GM12878 (cell line): ENCODE results near the gene PLCD1. TPM values are rescaled to one million over a fixed set of nuclear protein-coding genes. Genes with fewer than 3 reads are reported as not detected.

Experiments used
- BCL11A ChIP-seq: IDR thresholded peaks from 2 replicates; pipeline ENCODE4 v1.6.1; 2011; ENCODE audit warnings: low read depth, low read length
- CHD1 ChIP-seq: IDR thresholded peaks from 2 replicates; pipeline ENCODE4 v1.6.1; 2012; ENCODE audit warnings: low read depth, low read length, improper control_type of control experiment
- EP300 ChIP-seq, 2 experiments: fragments of 150-350 bp in 1 of 2; IDR thresholded peaks; 2 replicates each; pipeline ENCODE4 v1.6.1; 2011 to 2012; ENCODE audit warnings: low read depth in 2 of 2, low read length in 2 of 2, borderline replicate concordance in 1 of 2, improper control_type of control experiment in 1 of 2, inconsistent platforms in 1 of 2; ENCODE audit not compliant: control insufficient read depth in 1 of 2
- GABPA ChIP-seq: IDR thresholded peaks from 2 replicates; pipeline ENCODE4 v1.6.1; 2014; ENCODE audit warnings: antibody characterized with exemption, low read depth, mild to moderate bottlenecking, inconsistent platforms
- MTA2 ChIP-seq: fragments of 450-650 bp; IDR thresholded peaks from 2 replicates; pipeline ENCODE4 v1.6.1; 2016; ENCODE audit warnings: low read depth, mild to moderate bottlenecking, moderate library complexity
- SMC3 ChIP-seq: IDR thresholded peaks from 2 replicates; pipeline ENCODE4 v1.6.1; 2011; ENCODE audit warnings: low read length, improper control_type of control experiment, borderline replicate concordance
- SREBF2 ChIP-seq: IDR thresholded peaks from 2 replicates; pipeline ENCODE4 v1.6.1; 2012; ENCODE audit warnings: mild to moderate bottlenecking, low read length
- TCF12 ChIP-seq: IDR thresholded peaks from 2 replicates; pipeline ENCODE4 v1.6.1; 2011; ENCODE audit warnings: low read depth, mild to moderate bottlenecking, low read length
- TCF7 ChIP-seq: IDR thresholded peaks from 2 replicates; pipeline ENCODE4 v1.6.1; 2014; ENCODE audit warnings: antibody characterized with exemption, borderline replicate concordance
- polyA plus RNA-seq, 11 experiments: library from polyadenylated mRNA; depleted of rRNA in 4 of 11; unstranded in 6 of 11; stranded (reverse) in 5 of 11; fragments of >200 nt; fragmentation: Nextera tagmentation in 4 of 11; fragmentation: Illumina TruSeq in 1 of 11; extraction: Ambion mirVana in 4 of 11; extraction: Trizol in 1 of 11; gene quantifications; 1 replicate in 1 of 11; 2 replicates in 10 of 11; pipeline versions ENCODE4 v1.2.1 to v1.2.3, GENCODE V29; 2011 to 2016; ENCODE audit warnings: inconsistent platforms in 2 of 11, missing spikeins in 2 of 11, low read depth in 1 of 11
- total RNA-seq, 4 experiments: library from RNA; depleted of rRNA in 3 of 4; stranded (reverse); fragments of >200 nt in 3 of 4; fragmentation: Illumina TruSeq in 1 of 4; extraction: Trizol in 1 of 4; gene quantifications; 2 replicates each; pipeline versions ENCODE4 v1.2.1 to v1.2.3, GENCODE V29; 2013 to 2021
- TF ChIP-seq, protein P1 (sequence below): IDR thresholded peaks from 2 replicates; pipeline ENCODE4 v1.6.1; 2012; ENCODE audit warnings: improper control_type of control experiment, low read depth, low read length; ENCODE audit not compliant: insufficient replicate concordance
- TF ChIP-seq, protein P2 (sequence below): fragments of 450-650 bp; IDR thresholded peaks from 2 replicates; pipeline ENCODE4 v1.6.1; 2016; ENCODE audit warnings: mild to moderate bottlenecking
- TF ChIP-seq, protein P3 (sequence below): fragments of 150-350 bp; IDR thresholded peaks from 2 replicates; pipeline ENCODE4 v1.6.1; 2014; ENCODE audit warnings: mild to moderate bottlenecking, low read depth, low read length
- TF ChIP-seq, protein P4 (sequence below): fragments of 450-650 bp; IDR thresholded peaks from 2 replicates; pipeline ENCODE4 v1.6.1; 2016; ENCODE audit warnings: mild to moderate bottlenecking, moderate library complexity, borderline replicate concordance
- TF ChIP-seq, protein P5 (sequence below): fragments of 450-650 bp; conservative IDR thresholded peaks from 2 replicates; pipeline ENCODE4 v1.6.1; 2017; ENCODE audit warnings: mild to moderate bottlenecking, moderate library complexity

PLCD1 gene
- total and polyA plus RNA-seq, 10 of the 15 experiments (the other 5 are each of a cell fraction or from before 2014, with no cell fraction given): 0.20 to 3.9 (median 1.2) TPM; not detected in 1

DNA sequence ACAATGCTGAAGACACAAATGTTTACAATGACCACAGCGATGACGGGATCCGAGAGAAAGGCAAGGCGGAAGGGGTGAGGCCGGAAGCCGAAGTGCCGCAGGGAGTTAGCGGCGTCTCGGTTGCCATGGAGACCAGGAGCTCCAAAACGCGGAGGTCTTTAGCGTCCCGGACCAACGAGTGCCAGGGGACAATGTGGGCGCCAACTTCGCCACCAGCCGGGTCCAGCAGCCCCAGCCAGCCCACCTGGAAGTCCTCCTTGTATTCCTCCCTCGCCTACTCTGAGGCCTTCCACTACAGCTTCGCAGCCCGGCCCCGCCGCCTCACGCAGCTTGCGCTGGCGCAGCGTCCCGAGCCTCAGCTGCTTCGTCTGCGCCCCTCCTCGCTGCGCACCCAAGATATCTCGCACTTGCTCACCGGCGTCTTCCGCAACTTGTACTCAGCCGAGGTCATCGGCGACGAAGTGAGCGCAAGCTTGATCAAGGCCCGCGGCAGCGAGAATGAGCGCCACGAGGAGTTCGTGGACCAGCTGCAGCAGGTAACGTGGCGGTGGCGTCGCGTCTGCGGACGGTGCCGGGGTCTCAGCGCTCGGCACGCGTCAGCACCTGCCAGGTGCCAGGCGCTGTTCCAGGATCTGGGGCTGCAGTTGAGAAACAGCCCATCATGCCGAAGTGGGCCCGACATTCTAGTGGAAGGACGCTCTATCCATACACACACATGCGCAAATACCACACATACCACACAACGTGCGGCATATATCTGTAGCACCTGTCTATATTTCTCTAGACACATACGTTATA, 9.9 kb upstream of the PLCD1 start, which contains the start of gene DLEC1 (continued):
- TF ChIP-seq, protein P1, sequence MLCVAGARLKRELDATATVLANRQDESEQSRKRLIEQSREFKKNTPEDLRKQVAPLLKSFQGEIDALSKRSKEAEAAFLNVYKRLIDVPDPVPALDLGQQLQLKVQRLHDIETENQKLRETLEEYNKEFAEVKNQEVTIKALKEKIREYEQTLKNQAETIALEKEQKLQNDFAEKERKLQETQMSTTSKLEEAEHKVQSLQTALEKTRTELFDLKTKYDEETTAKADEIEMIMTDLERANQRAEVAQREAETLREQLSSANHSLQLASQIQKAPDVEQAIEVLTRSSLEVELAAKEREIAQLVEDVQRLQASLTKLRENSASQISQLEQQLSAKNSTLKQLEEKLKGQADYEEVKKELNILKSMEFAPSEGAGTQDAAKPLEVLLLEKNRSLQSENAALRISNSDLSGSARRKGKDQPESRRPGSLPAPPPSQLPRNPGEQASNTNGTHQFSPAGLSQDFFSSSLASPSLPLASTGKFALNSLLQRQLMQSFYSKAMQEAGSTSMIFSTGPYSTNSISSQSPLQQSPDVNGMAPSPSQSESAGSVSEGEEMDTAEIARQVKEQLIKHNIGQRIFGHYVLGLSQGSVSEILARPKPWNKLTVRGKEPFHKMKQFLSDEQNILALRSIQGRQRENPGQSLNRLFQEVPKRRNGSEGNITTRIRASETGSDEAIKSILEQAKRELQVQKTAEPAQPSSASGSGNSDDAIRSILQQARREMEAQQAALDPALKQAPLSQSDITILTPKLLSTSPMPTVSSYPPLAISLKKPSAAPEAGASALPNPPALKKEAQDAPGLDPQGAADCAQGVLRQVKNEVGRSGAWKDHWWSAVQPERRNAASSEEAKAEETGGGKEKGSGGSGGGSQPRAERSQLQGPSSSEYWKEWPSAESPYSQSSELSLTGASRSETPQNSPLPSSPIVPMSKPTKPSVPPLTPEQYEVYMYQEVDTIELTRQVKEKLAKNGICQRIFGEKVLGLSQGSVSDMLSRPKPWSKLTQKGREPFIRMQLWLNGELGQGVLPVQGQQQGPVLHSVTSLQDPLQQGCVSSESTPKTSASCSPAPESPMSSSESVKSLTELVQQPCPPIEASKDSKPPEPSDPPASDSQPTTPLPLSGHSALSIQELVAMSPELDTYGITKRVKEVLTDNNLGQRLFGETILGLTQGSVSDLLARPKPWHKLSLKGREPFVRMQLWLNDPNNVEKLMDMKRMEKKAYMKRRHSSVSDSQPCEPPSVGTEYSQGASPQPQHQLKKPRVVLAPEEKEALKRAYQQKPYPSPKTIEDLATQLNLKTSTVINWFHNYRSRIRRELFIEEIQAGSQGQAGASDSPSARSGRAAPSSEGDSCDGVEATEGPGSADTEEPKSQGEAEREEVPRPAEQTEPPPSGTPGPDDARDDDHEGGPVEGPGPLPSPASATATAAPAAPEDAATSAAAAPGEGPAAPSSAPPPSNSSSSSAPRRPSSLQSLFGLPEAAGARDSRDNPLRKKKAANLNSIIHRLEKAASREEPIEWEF: no peak
- TF ChIP-seq TCF7: no peak
- 0 out of 2 replicates have a peak, but pooled peaks have one; percentile 56 for TF ChIP-seq GABPA
- TF ChIP-seq, protein P2, sequence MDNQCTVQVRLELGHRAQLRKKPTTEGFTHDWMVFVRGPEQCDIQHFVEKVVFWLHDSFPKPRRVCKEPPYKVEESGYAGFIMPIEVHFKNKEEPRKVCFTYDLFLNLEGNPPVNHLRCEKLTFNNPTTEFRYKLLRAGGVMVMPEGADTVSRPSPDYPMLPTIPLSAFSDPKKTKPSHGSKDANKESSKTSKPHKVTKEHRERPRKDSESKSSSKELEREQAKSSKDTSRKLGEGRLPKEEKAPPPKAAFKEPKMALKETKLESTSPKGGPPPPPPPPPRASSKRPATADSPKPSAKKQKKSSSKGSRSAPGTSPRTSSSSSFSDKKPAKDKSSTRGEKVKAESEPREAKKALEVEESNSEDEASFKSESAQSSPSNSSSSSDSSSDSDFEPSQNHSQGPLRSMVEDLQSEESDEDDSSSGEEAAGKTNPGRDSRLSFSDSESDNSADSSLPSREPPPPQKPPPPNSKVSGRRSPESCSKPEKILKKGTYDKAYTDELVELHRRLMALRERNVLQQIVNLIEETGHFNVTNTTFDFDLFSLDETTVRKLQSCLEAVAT: no peak
- no peak for TF ChIP-seq TCF12
- TF ChIP-seq SMC3: no peak
- TF ChIP-seq, protein P3, sequence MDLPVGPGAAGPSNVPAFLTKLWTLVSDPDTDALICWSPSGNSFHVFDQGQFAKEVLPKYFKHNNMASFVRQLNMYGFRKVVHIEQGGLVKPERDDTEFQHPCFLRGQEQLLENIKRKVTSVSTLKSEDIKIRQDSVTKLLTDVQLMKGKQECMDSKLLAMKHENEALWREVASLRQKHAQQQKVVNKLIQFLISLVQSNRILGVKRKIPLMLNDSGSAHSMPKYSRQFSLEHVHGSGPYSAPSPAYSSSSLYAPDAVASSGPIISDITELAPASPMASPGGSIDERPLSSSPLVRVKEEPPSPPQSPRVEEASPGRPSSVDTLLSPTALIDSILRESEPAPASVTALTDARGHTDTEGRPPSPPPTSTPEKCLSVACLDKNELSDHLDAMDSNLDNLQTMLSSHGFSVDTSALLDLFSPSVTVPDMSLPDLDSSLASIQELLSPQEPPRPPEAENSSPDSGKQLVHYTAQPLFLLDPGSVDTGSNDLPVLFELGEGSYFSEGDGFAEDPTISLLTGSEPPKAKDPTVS: no peak
- no peak for TF ChIP-seq BCL11A
- TF ChIP-seq SREBF2: no peak
- no peak for TF ChIP-seq EP300 (IDR thresholded peaks at IDR 0.05; ENCODE audit: borderline replicate concordance in 1 of 2, control insufficient read depth in 1 of 2, low read depth in 2 of 2, low read length in 2 of 2)
- no peak for TF ChIP-seq CHD1
- no peak for TF ChIP-seq MTA2
- TF ChIP-seq, protein P4, sequence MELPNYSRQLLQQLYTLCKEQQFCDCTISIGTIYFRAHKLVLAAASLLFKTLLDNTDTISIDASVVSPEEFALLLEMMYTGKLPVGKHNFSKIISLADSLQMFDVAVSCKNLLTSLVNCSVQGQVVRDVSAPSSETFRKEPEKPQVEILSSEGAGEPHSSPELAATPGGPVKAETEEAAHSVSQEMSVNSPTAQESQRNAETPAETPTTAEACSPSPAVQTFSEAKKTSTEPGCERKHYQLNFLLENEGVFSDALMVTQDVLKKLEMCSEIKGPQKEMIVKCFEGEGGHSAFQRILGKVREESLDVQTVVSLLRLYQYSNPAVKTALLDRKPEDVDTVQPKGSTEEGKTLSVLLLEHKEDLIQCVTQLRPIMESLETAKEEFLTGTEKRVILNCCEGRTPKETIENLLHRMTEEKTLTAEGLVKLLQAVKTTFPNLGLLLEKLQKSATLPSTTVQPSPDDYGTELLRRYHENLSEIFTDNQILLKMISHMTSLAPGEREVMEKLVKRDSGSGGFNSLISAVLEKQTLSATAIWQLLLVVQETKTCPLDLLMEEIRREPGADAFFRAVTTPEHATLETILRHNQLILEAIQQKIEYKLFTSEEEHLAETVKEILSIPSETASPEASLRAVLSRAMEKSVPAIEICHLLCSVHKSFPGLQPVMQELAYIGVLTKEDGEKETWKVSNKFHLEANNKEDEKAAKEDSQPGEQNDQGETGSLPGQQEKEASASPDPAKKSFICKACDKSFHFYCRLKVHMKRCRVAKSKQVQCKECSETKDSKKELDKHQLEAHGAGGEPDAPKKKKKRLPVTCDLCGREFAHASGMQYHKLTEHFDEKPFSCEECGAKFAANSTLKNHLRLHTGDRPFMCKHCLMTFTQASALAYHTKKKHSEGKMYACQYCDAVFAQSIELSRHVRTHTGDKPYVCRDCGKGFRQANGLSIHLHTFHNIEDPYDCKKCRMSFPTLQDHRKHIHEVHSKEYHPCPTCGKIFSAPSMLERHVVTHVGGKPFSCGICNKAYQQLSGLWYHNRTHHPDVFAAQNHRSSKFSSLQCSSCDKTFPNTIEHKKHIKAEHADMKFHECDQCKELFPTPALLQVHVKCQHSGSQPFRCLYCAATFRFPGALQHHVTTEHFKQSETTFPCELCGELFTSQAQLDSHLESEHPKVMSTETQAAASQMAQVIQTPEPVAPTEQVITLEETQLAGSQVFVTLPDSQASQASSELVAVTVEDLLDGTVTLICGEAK: peak; percentile 43; the same call in 1 of the 2 replicates
- TF ChIP-seq, protein P5, sequence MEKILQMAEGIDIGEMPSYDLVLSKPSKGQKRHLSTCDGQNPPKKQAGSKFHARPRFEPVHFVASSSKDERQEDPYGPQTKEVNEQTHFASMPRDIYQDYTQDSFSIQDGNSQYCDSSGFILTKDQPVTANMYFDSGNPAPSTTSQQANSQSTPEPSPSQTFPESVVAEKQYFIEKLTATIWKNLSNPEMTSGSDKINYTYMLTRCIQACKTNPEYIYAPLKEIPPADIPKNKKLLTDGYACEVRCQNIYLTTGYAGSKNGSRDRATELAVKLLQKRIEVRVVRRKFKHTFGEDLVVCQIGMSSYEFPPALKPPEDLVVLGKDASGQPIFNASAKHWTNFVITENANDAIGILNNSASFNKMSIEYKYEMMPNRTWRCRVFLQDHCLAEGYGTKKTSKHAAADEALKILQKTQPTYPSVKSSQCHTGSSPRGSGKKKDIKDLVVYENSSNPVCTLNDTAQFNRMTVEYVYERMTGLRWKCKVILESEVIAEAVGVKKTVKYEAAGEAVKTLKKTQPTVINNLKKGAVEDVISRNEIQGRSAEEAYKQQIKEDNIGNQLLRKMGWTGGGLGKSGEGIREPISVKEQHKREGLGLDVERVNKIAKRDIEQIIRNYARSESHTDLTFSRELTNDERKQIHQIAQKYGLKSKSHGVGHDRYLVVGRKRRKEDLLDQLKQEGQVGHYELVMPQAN: peak; percentile 73
